HEK293 (cell line): ENCODE results near the gene TMEM134.

Experiments
- CTCF ChIA-PET: fragments of 350-600 bp; formaldehyde crosslinking; extraction: SDS; loops from one replicate; lab custom pipeline; 2021; ENCODE audit warnings: antibody characterized with exemption; lab: Yijun Ruan, JAX
- POLR2A ChIA-PET: fragments of 300-600 bp; formaldehyde crosslinking; extraction: SDS; loops from one replicate; lab custom pipeline; 2020; ENCODE audit warnings: antibody characterized with exemption, inconsistent platforms; lab: Yijun Ruan, JAX
- H3K27ac ChIP-seq: fragments of 200-500 bp; sonication (Bioruptor generic); 2 replicates; pipeline ENCODE4 v1.5.1; 2014; ENCODE audit warnings: low read depth, low read length, control low read depth, inconsistent platforms; ENCODE audit errors: extremely low read depth
- H3K36me3 ChIP-seq, 2 experiments: fragments of 200-500 bp in 1 of 2; sonication (Bioruptor generic) in 1 of 2; 1 replicate in 1 of 2; 2 replicates in 1 of 2; pipeline ENCODE4 v1.5.1; 2014 to 2017; ENCODE audit warnings: inconsistent platforms in 2 of 2, low read length in 2 of 2; ENCODE audit not compliant: control insufficient read depth in 2 of 2, insufficient read depth in 1 of 2
- H3K4me1 ChIP-seq: fragments of 200-500 bp; sonication (Bioruptor generic); 2 replicates; pipeline ENCODE4 v1.5.1; 2014; ENCODE audit warnings: mild to moderate bottlenecking, low read length, inconsistent platforms; ENCODE audit not compliant: control insufficient read depth, insufficient read depth
- H3K4me3 ChIP-seq: 2 replicates; pipeline ENCODE4 v1.5.1; 2011; ENCODE audit warnings: low read depth, mild to moderate bottlenecking, control low read depth, low read length, moderate library complexity
- H3K9me3 ChIP-seq: fragments of 200-500 bp; sonication (Bioruptor generic); 2 replicates; pipeline ENCODE4 v1.5.1; 2014; ENCODE audit warnings: low read depth, low read length, inconsistent platforms; ENCODE audit not compliant: control insufficient read depth, insufficient read depth
- KLF10 ChIP-seq: fragments of 450-650 bp; IDR thresholded peaks from 2 replicates; pipeline ENCODE4 v1.5.1; 2018; ENCODE audit warnings: missing biosample characterization, mild to moderate bottlenecking, missing genetic modification characterization
- KLF8 ChIP-seq: fragments of 450-650 bp; formaldehyde crosslinking; IDR thresholded peaks from 2 replicates; pipeline ENCODE4 v1.5.1; 2016; ENCODE audit warnings: missing biosample characterization, missing genetic modification characterization
- KLF9 ChIP-seq: fragments of 450-650 bp; formaldehyde crosslinking; IDR thresholded peaks from 2 replicates; pipeline ENCODE4 v1.5.1; 2016; ENCODE audit warnings: missing biosample characterization, missing genetic modification characterization, low read depth
- MEIS1 ChIP-seq: sonication (generic); formaldehyde crosslinking; IDR thresholded peaks from 2 replicates; pipeline ENCODE4 v1.8.1; 2022; ENCODE audit warnings: missing genetic modification reagents, mild to moderate bottlenecking, borderline replicate concordance
- SALL2 ChIP-seq: fragments of 450-650 bp; formaldehyde crosslinking; IDR thresholded peaks from 2 replicates; pipeline ENCODE4 v1.5.0; 2017; ENCODE audit warnings: missing biosample characterization, mild to moderate bottlenecking, missing genetic modification characterization, borderline replicate concordance
- ZBTB21 ChIP-seq: fragments of 450-650 bp; formaldehyde crosslinking; IDR thresholded peaks from 2 replicates; pipeline ENCODE4 v1.5.1; 2017; ENCODE audit warnings: missing biosample characterization, missing genetic modification characterization
- ZFP3 ChIP-seq: fragments of 450-650 bp; formaldehyde crosslinking; IDR thresholded peaks from 2 replicates; pipeline ENCODE4 v1.5.1; 2016; ENCODE audit warnings: low read depth, missing biosample characterization, missing genetic modification characterization
- ZNF2 ChIP-seq: fragments of 450-650 bp; formaldehyde crosslinking; IDR thresholded peaks from 2 replicates; pipeline ENCODE4 v1.5.1; 2016; ENCODE audit warnings: missing biosample characterization, missing genetic modification characterization
- ZNF292 ChIP-seq: fragments of 450-650 bp; formaldehyde crosslinking; IDR thresholded peaks from 2 replicates; pipeline ENCODE4 v1.5.1; 2016; ENCODE audit warnings: low read depth, missing biosample characterization, missing genetic modification characterization, borderline replicate concordance
- ZNF302 ChIP-seq: fragments of 450-650 bp; formaldehyde crosslinking; IDR thresholded peaks from 2 replicates; pipeline ENCODE4 v1.5.1; 2016; ENCODE audit warnings: missing biosample characterization, missing genetic modification characterization, low read depth
- ZNF324 ChIP-seq: fragments of 450-650 bp; formaldehyde crosslinking; IDR thresholded peaks from 2 replicates; pipeline ENCODE4 v1.5.1; 2016; ENCODE audit warnings: missing biosample characterization, missing genetic modification characterization
- ZNF335 ChIP-seq: fragments of 450-650 bp; formaldehyde crosslinking; conservative IDR thresholded peaks from 2 replicates; pipeline ENCODE4 v1.5.1; 2016; ENCODE audit warnings: missing biosample characterization, missing genetic modification characterization
- ZNF600 ChIP-seq: fragments of 450-650 bp; formaldehyde crosslinking; IDR thresholded peaks from 2 replicates; pipeline ENCODE4 v1.5.1; 2016; ENCODE audit warnings: missing biosample characterization, missing genetic modification characterization
- ZNF610 ChIP-seq: fragments of 450-650 bp; formaldehyde crosslinking; IDR thresholded peaks from 2 replicates; pipeline ENCODE4 v1.5.1; 2016; ENCODE audit warnings: missing biosample characterization, missing genetic modification characterization, borderline replicate concordance
- ZNF664 ChIP-seq: fragments of 450-650 bp; formaldehyde crosslinking; IDR thresholded peaks from 2 replicates; pipeline ENCODE4 v1.5.1; 2016; ENCODE audit warnings: missing biosample characterization, missing genetic modification characterization
- ZNF76 ChIP-seq: fragments of 450-650 bp; formaldehyde crosslinking; IDR thresholded peaks from 2 replicates; pipeline ENCODE4; 2016; ENCODE audit warnings: low read depth, missing biosample characterization, missing genetic modification characterization, borderline replicate concordance
- ZNF776 ChIP-seq: fragments of 450-650 bp; formaldehyde crosslinking; IDR thresholded peaks from 2 replicates; pipeline ENCODE4 v1.5.0; 2017; ENCODE audit warnings: missing biosample characterization, missing genetic modification characterization, borderline replicate concordance
- ZNF777 ChIP-seq: fragments of 450-650 bp; formaldehyde crosslinking; IDR thresholded peaks from 2 replicates; pipeline ENCODE4 v1.5.1; 2017; ENCODE audit warnings: missing biosample characterization, missing genetic modification characterization, borderline replicate concordance
- ZNF785 ChIP-seq: fragments of 450-650 bp; formaldehyde crosslinking; IDR thresholded peaks from 2 replicates; pipeline ENCODE4 v1.5.1; 2016; ENCODE audit warnings: missing biosample characterization, missing genetic modification characterization
- ZSCAN23 ChIP-seq: fragments of 450-650 bp; formaldehyde crosslinking; IDR thresholded peaks from 2 replicates; pipeline ENCODE4 v1.5.1; 2016; ENCODE audit warnings: missing biosample characterization, missing genetic modification characterization
- TF ChIP-seq, protein P1 (sequence below): fragments of 450-650 bp; formaldehyde crosslinking; IDR thresholded peaks from 2 replicates; pipeline ENCODE4 v1.5.1; 2016; ENCODE audit warnings: missing biosample characterization, missing genetic modification characterization
- TF ChIP-seq, protein P2 (sequence below): fragments of 450-650 bp; formaldehyde crosslinking; conservative IDR thresholded peaks from 2 replicates; pipeline ENCODE4 v1.5.1; 2016; ENCODE audit warnings: low read depth, missing biosample characterization, missing genetic modification characterization
- TF ChIP-seq, protein P3 (sequence below): fragments of 450-650 bp; formaldehyde crosslinking; IDR thresholded peaks from 2 replicates; pipeline ENCODE4 v1.5.1; 2016; ENCODE audit warnings: missing biosample characterization, missing genetic modification characterization
- TF ChIP-seq, protein P4 (sequence below): fragments of 450-650 bp; formaldehyde crosslinking; IDR thresholded peaks from 2 replicates; pipeline ENCODE4 v1.5.1; 2017; ENCODE audit warnings: missing biosample characterization, missing genetic modification characterization
- TF ChIP-seq, protein P5 (sequence below): sonication (generic); formaldehyde crosslinking; IDR thresholded peaks from 2 replicates; pipeline ENCODE4 v1.8.1; 2022; ENCODE audit warnings: mild to moderate bottlenecking, moderate library complexity, missing genetic modification reagents

TMEM134 gene

DNA sequence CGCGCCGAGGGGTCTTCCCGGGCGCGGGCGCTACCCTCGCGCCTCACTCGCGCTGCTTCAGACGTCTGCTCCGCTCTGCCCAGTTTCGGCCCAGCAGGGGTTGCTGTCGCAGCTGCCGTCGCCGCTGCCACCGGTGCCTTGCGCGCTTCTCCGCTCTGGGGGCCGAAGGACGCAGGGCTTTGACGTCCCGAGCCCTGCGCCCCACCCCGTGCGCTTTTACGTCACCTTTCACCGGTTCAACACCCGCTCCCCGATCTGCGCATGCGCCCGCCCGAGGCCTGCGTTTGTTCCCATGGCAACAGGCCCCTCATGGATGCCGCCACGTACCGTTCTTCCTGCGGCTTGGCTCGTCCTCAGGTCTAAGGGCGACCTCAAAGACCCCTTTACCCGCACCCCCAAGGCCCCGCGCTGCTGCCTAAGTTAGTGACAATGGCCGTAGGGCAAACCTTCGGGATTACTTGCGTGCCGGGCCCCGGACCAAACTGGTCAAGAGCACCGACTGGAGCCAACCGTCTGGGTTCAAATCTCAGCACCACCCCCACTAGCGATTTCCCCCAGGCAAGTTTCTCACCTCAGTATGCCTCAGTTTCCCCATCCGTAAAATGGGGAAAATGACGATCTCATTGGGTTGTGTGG is 39.6 kb upstream of the TMEM134 start (continued):
- TF ChIP-seq KLF10 (no peak), ZFP3 (tag by site-specific recombination) (no peak), ZBTB21 (tag by site-specific recombination) (peak; percentile 96), ZNF777 (tag by site-specific recombination) (no peak), ZNF600 (tag by site-specific recombination) (peak; percentile 28; the same call in 1 of the 2 replicates), ZNF2 (tag by site-specific recombination) (0 out of 2 replicates have a peak, but pooled peaks have one; percentile 16), ZNF664 (0 out of 2 replicates have a peak, but pooled peaks have one; percentile 13), ZNF302 (tag by site-specific recombination) (no peak), ZNF776 (tag by site-specific recombination) (no peak), ZNF335 (peak; percentile 98), KLF9 (tag by site-specific recombination) (peak; percentile 6; the same call in 1 of the 2 replicates), ZSCAN23 (tag by site-specific recombination) (no peak), KLF8 (tag by site-specific recombination) (no peak; the same call in 1 of the 2 replicates), ZNF76 (tag by site-specific recombination) (peak; percentile 56; the same call in 1 of the 2 replicates)
- TF ChIP-seq, protein P1, sequence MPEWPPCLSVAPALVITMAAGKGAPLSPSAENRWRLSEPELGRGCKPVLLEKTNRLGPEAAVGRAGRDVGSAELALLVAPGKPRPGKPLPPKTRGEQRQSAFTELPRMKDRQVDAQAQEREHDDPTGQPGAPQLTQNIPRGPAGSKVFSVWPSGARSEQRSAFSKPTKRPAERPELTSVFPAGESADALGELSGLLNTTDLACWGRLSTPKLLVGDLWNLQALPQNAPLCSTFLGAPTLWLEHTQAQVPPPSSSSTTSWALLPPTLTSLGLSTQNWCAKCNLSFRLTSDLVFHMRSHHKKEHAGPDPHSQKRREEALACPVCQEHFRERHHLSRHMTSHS (tag by site-specific recombination) = no peak
- TF ChIP-seq, protein P2, sequence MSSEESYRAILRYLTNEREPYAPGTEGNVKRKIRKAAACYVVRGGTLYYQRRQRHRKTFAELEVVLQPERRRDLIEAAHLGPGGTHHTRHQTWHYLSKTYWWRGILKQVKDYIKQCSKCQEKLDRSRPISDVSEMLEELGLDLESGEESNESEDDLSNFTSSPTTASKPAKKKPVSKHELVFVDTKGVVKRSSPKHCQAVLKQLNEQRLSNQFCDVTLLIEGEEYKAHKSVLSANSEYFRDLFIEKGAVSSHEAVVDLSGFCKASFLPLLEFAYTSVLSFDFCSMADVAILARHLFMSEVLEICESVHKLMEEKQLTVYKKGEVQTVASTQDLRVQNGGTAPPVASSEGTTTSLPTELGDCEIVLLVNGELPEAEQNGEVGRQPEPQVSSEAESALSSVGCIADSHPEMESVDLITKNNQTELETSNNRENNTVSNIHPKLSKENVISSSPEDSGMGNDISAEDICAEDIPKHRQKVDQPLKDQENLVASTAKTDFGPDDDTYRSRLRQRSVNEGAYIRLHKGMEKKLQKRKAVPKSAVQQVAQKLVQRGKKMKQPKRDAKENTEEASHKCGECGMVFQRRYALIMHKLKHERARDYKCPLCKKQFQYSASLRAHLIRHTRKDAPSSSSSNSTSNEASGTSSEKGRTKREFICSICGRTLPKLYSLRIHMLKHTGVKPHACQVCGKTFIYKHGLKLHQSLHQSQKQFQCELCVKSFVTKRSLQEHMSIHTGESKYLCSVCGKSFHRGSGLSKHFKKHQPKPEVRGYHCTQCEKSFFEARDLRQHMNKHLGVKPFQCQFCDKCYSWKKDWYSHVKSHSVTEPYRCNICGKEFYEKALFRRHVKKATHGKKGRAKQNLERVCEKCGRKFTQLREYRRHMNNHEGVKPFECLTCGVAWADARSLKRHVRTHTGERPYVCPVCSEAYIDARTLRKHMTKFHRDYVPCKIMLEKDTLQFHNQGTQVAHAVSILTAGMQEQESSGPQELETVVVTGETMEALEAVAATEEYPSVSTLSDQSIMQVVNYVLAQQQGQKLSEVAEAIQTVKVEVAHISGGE = 0 out of 2 replicates have a peak, but pooled peaks have one; percentile 5

DNA sequence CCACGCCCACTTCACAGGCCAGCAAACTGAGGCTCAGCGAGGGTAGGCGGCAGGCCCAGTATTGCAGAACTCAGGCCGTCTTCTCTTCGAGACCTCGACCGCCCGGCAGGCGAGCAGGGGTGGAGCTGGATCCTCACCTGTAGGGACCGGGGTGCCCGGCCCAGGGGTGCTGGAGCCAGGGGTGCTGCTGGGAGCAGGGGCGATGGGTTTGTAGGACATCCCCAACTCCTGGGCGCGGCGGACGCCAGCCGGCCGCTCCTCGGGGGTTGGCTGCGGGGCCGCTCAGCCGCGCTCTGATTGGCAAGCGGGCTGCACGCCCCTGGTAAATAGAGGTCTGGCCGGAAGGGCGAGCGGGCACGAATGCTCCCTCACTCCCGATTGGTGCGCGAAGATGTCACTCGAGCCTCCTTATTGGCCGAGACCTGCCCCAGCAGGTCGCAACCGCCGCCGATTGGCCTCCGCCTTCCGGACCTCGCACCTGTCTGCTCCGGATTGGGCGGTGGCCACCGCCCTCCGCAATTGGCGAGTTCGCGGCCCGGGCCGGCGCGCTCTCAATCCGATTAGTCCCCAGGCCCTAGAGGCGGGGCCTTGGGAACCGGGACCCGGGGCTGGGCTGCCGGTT is 38.9 kb upstream of the TMEM134 start, which contains the start of gene CDK2AP2:
Gene CDK2AP2 (minus strand): TSS at position 299 of the 622 bp plus-strand sequence. CDS start 80 bp downstream, at position 219.
- CTCF ChIA-PET = no interaction called here
- H3K4me3 ChIP-seq = peak within 1 kb of the TSS; percentile 90
- H3K36me3 ChIP-seq = peaks cover 0 to 7% of the 10 kb centered on the region in 2 experiments; a peak in 1 of 3 replicates
- no peaks in the 10 kb centered on the region for H3K4me1 ChIP-seq
- H3K27ac ChIP-seq = peak within 1 kb of the TSS; percentile 43; the same call in 1 of the 2 replicates
- POLR2A ChIA-PET = no interaction called here
- no peaks in the 10 kb centered on the region for H3K9me3 ChIP-seq
- TF ChIP-seq ZNF610 (tag by site-specific recombination) = peak; percentile 66; the same call in 1 of the 2 replicates
- TF ChIP-seq, protein P3, sequence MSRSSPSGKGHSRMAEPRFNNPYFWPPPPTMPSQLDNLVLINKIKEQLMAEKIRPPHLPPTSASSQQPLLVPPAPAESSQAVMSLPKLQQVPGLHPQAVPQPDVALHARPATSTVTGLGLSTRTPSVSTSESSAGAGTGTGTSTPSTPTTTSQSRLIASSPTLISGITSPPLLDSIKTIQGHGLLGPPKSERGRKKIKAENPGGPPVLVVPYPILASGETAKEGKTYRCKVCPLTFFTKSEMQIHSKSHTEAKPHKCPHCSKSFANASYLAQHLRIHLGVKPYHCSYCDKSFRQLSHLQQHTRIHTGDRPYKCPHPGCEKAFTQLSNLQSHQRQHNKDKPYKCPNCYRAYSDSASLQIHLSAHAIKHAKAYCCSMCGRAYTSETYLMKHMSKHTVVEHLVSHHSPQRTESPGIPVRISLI (tag by site-specific recombination) = no peak
- TF ChIP-seq ZNF292 (tag by site-specific recombination) = no peak
- no peak for TF ChIP-seq MEIS1 (CRISPR knock-in tag)
- TF ChIP-seq, protein P4, sequence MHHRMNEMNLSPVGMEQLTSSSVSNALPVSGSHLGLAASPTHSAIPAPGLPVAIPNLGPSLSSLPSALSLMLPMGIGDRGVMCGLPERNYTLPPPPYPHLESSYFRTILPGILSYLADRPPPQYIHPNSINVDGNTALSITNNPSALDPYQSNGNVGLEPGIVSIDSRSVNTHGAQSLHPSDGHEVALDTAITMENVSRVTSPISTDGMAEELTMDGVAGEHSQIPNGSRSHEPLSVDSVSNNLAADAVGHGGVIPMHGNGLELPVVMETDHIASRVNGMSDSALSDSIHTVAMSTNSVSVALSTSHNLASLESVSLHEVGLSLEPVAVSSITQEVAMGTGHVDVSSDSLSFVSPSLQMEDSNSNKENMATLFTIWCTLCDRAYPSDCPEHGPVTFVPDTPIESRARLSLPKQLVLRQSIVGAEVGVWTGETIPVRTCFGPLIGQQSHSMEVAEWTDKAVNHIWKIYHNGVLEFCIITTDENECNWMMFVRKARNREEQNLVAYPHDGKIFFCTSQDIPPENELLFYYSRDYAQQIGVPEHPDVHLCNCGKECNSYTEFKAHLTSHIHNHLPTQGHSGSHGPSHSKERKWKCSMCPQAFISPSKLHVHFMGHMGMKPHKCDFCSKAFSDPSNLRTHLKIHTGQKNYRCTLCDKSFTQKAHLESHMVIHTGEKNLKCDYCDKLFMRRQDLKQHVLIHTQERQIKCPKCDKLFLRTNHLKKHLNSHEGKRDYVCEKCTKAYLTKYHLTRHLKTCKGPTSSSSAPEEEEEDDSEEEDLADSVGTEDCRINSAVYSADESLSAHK = 0 out of 2 replicates have a peak, but pooled peaks have one; percentile 20
- TF ChIP-seq ZNF324 = peak; percentile 85
- TF ChIP-seq, protein P5, sequence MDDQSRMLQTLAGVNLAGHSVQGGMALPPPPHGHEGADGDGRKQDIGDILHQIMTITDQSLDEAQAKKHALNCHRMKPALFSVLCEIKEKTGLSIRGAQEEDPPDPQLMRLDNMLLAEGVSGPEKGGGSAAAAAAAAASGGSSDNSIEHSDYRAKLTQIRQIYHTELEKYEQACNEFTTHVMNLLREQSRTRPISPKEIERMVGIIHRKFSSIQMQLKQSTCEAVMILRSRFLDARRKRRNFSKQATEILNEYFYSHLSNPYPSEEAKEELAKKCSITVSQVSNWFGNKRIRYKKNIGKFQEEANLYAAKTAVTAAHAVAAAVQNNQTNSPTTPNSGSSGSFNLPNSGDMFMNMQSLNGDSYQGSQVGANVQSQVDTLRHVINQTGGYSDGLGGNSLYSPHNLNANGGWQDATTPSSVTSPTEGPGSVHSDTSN = peak; percentile 93
- TF ChIP-seq ZNF785 (tag by site-specific recombination) = no peak
- no peak for TF ChIP-seq SALL2 (tag by site-specific recombination)
